ENCODE data around the gene EMP1.

GRCh38 chr12:13186302-13186701 is 10.2 kb upstream of the EMP1 start:
- TF ChIP-seq CTCF (conservative IDR thresholded peaks at IDR 0.05; ENCODE audit: low read depth in 2 of 2) (no peak), EZH2 (IDR thresholded peaks at IDR 0.05; ENCODE audit: low read depth, unreplicated experiment) (no peak), REST (IDR thresholded peaks at IDR 0.05; ENCODE audit: unreplicated experiment) (no peak)

All from GM23338 (cell line).